Prostate gland (tissue), 2 donors: ENCODE results near the gene GJB1. TPM values are rescaled to one million over a fixed set of nuclear protein-coding genes. Genes with fewer than 3 reads are reported as not detected.

Experiments
- DNase-seq: peaks from one replicate; pipeline ENCODE4 v3.0.0-alpha.2; 2019; ENCODE audit warnings: low spot score
- H3K27ac ChIP-seq, 2 donors: fragments of 200-600 bp; sonication (generic); 2 replicates each; pipeline ENCODE4 v1.5.1; 2017 to 2019
- H3K27me3 ChIP-seq: fragments of 200-600 bp; sonication (generic); replicated peaks from 2 replicates; pipeline ENCODE4 v1.5.1; 2019; ENCODE audit not compliant: insufficient read depth
- H3K36me3 ChIP-seq, 2 donors: fragments of 200-600 bp; sonication (generic); 1 replicate in 1 of 2; 2 replicates in 1 of 2; pipeline versions ENCODE4 v1.5.1 to v1.8.1; 2017 to 2019
- H3K4me1 ChIP-seq: fragments of 200-600 bp; sonication (generic); replicated peaks from 2 replicates; pipeline ENCODE4 v1.5.1; 2019
- H3K4me3 ChIP-seq, 2 donors: fragments of 200-600 bp; sonication (generic); 2 replicates each; pipeline ENCODE4 v1.5.1; 2017 to 2019
- H3K9me3 ChIP-seq: fragments of 200-600 bp; sonication (generic); 2 replicates; pipeline ENCODE4 v1.5.1; 2017
- CTCF ChIP-seq, 4 experiments: fragments of 200-600 bp in 2 of 4; fragments of 450-650 bp in 2 of 4; sonication (generic) in 2 of 4; IDR thresholded peaks; 1 replicate in 3 of 4; 2 replicates in 1 of 4; pipeline ENCODE4 v1.5.1; 2016 to 2019; ENCODE audit warnings: antibody characterized with exemption in 4 of 4, mild to moderate bottlenecking in 2 of 4, moderate library complexity in 2 of 4
- POLR2A ChIP-seq: fragments of 450-650 bp; IDR thresholded peaks from one replicate; pipeline ENCODE4 v1.6.1; 2016; ENCODE audit warnings: antibody characterized with exemption, mild to moderate bottlenecking
- POLR2AphosphoS5 ChIP-seq: sonication (generic); formaldehyde crosslinking; IDR thresholded peaks from one replicate; pipeline ENCODE4 v1.6.1; 2017; ENCODE audit warnings: antibody characterized with exemption
- WGBS: methylation state at CpG from one replicate; pipeline ENCODE4 v1.1.5; 2018; 5-methylcytosine and 5-hydroxymethylcytosine counted together
- intact Hi-C: fragments of 100-400 bp; cut with DNase I; formaldehyde crosslinking; loops from one replicate; pipeline ENCODE4 v1.14.2; 2022
- total RNA-seq, 2 donors: library from RNA; depleted of rRNA; stranded (reverse); fragments of >200 nt; gene quantifications; one replicate each; pipeline ENCODE4 v1.1.0, GENCODE V29; 2016

GJB1 gene
- 10 to 100 TPM; 28.3 to 57.6 TPM for total RNA-seq

GRCh38 chrX:71222929-71223328 lies at the start of gene GJB1:
Gene GJB1 (plus strand): TSS chrX:71223224. CDS start chrX:71223708, 484 bp downstream.
- H3K9me3 ChIP-seq = no peaks in the 10 kb centered on the region
- DNase-seq = no peak
- TF ChIP-seq POLR2AphosphoS5 (no peak), CTCF (IDR thresholded peaks at IDR 0.05) (no peak), POLR2A (no peak)
- no peak within 1 kb of the TSS for H3K4me3 ChIP-seq
- no peaks in the 10 kb centered on the region for H3K27me3 ChIP-seq
- WGBS = 60% methylated on average over 11 of the region's 18 CpGs
- H3K36me3 ChIP-seq = no peaks in the 10 kb centered on the region
- intact Hi-C loops = no loop called here
- no peak within 1 kb of the TSS for H3K27ac ChIP-seq
- no peaks in the 10 kb centered on the region for H3K4me1 ChIP-seq

GRCh38 chrX:71173440-71173839 lies 49.6 kb upstream of the GJB1 start:
- Histone ChIP-seq H3K4me1 (no peaks in the 10 kb centered on the region), H3K9me3 (no peaks in the 10 kb centered on the region), H3K36me3 (no peaks in the 10 kb centered on the region), H3K4me3 (no peak overlapping the region), H3K27me3 (no peaks in the 10 kb centered on the region), H3K27ac (no peak overlapping the region)
- WGBS = 88% methylated on average over 2 of the region's 2 CpGs
- TF ChIP-seq POLR2A = no peak
- TF ChIP-seq CTCF (IDR thresholded peaks at IDR 0.05) = no peak
- TF ChIP-seq POLR2AphosphoS5 = no peak
- intact Hi-C loops = no loop called here
- no peak for DNase-seq

- WGBS = 93% methylated on average over 1 of the region's 1 CpG
- no peak for TF ChIP-seq CTCF (IDR thresholded peaks at IDR 0.05)
- no peak for TF ChIP-seq POLR2A
- TF ChIP-seq POLR2AphosphoS5 = no peak
- no peak for DNase-seq
- no peak overlapping the region for H3K27ac ChIP-seq
- no peak overlapping the region for H3K4me3 ChIP-seq
- H3K4me1 ChIP-seq = no peaks in the 10 kb centered on the region
- H3K9me3 ChIP-seq = no peaks in the 10 kb centered on the region
- H3K36me3 ChIP-seq = no peaks in the 10 kb centered on the region
- intact Hi-C loops = loop anchor here (5.0 kb wide), 1 partner anchor 177 kb away; no protein-coding TSS in a partner anchor
- no peaks in the 10 kb centered on the region for H3K27me3 ChIP-seq
Observed at GRCh38 chrX:71174795-71175194, 48.2 kb upstream of the GJB1 start.

DNA sequence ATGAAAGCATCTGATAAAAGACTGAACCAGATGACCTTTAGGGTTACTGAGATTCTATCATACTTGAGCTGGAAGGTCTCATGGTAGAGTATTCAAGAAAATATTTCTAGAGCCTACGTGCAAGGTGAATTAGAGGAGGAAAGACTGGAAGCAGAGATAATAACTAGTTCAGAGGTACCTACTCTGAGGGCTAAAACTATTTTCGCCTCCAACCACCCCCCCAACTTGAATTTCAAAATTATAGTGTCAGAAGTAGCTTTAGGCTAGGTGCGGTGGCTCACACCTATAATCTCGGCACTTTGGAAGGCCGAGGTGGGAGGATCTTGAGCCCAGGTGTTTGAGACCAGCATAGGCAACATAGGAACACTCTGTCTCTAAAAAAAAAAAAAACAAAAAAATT lies 47.5 kb upstream of the GJB1 start:
- Histone ChIP-seq H3K4me3 (no peak overlapping the region), H3K4me1 (no peaks in the 10 kb centered on the region), H3K9me3 (no peaks in the 10 kb centered on the region), H3K27me3 (no peaks in the 10 kb centered on the region), H3K27ac (no peak overlapping the region), H3K36me3 (no peaks in the 10 kb centered on the region)
- 80% methylated on average over 5 of the region's 5 CpGs for WGBS
- intact Hi-C loops = loop anchor here (5.0 kb wide), 1 partner anchor 178 kb away; no protein-coding TSS in a partner anchor
- no peak for DNase-seq
- no peak for TF ChIP-seq POLR2A
- TF ChIP-seq POLR2AphosphoS5 = no peak
- TF ChIP-seq CTCF (IDR thresholded peaks at IDR 0.05) = no peak

DNA sequence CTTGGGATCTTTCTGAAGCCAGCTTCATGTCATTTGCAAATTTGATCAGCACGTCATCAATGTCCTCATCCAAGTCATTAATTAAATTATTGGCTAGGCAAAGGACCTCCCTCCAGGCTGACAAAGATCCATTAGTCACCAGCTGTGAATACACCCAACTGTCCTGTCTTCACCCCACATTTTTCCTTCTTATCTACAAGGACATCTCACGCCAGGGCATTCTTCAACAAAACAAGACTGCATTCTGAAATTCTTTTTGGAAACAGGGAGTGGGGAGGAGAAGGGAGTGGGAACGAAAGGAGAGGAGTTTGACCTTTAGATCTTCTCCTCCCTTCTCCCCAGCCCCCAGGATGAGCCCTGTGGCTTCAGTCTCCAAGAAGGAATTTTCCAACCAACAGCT lies 45.7 kb upstream of the GJB1 start:
- H3K27ac ChIP-seq = no peak overlapping the region
- H3K4me3 ChIP-seq = no peak overlapping the region
- no peaks in the 10 kb centered on the region for H3K9me3 ChIP-seq
- intact Hi-C loops = loop anchor here (5.0 kb wide), 1 partner anchor 180 kb away; no protein-coding TSS in a partner anchor
- DNase-seq = no peak
- H3K36me3 ChIP-seq = no peaks in the 10 kb centered on the region
- TF ChIP-seq POLR2A = no peak
- TF ChIP-seq CTCF (IDR thresholded peaks at IDR 0.05) = no peak
- TF ChIP-seq POLR2AphosphoS5 = no peak
- H3K27me3 ChIP-seq = no peaks in the 10 kb centered on the region
- H3K4me1 ChIP-seq = no peaks in the 10 kb centered on the region
- WGBS = 36% methylated on average over 3 of the region's 3 CpGs
